Thoracic aorta (tissue), 2 donors: Measurements from ENCODE around the gene BMP5. TPM values are rescaled to one million over a fixed set of nuclear protein-coding genes. Genes with fewer than 3 reads are reported as not detected.

Experiments used
- ATAC-seq: fragments of 150-250 bp; one replicate; pipeline ENCODE4 v1.8.0; 2017; ENCODE audit warnings: low read depth; ENCODE audit not compliant: insufficient number of reproducible peaks, low FRiP score
- DNase-seq: peaks from one replicate; pipeline ENCODE4 v3.0.0-alpha.2; 2020; ENCODE audit warnings: low spot score
- H3K27ac ChIP-seq, 2 donors: fragments of 200-600 bp; sonication (generic); 1 replicate in 1 of 2; 2 replicates in 1 of 2; pipeline ENCODE4 v1.5.1; 2016; ENCODE audit warnings: mild to moderate bottlenecking in 2 of 2, moderate library complexity in 2 of 2
- H3K27me3 ChIP-seq: fragments of 200-600 bp; sonication (generic); replicated peaks from 2 replicates; pipeline ENCODE4 v1.6.0; 2016; ENCODE audit warnings: mild to moderate bottlenecking; ENCODE audit not compliant: insufficient read depth
- H3K36me3 ChIP-seq: fragments of 200-600 bp; sonication (generic); one replicate; pipeline ENCODE4 v1.5.1; 2016
- H3K4me1 ChIP-seq, 2 donors: fragments of 200-600 bp; sonication (generic); 1 replicate in 1 of 2; 2 replicates in 1 of 2; pipeline versions ENCODE4 v1.5.1 to v1.6.0; 2016; ENCODE audit warnings: low read depth in 2 of 2, mild to moderate bottlenecking in 1 of 2; ENCODE audit not compliant: control insufficient read depth in 1 of 2
- H3K4me3 ChIP-seq: fragments of 200-600 bp; sonication (generic); 2 replicates; pipeline ENCODE4 v1.5.1; 2016; ENCODE audit warnings: mild to moderate bottlenecking
- H3K9me3 ChIP-seq: fragments of 200-600 bp; sonication (generic); 2 replicates; pipeline ENCODE4 v1.5.1; 2016
- CTCF ChIP-seq: fragments of 200-600 bp; sonication (generic); IDR thresholded peaks from one replicate; pipeline ENCODE4 v1.5.1; 2019; ENCODE audit warnings: antibody characterized with exemption
- total RNA-seq, 2 donors: library from RNA; depleted of rRNA; stranded (reverse); fragments of >200 nt; gene quantifications; one replicate each; pipeline versions ENCODE4 v1.1.0 to v1.2.3, GENCODE V29; 2016

The BMP5 gene
- total RNA-seq, 2 donors from 2014 or later = not detected

DNA sequence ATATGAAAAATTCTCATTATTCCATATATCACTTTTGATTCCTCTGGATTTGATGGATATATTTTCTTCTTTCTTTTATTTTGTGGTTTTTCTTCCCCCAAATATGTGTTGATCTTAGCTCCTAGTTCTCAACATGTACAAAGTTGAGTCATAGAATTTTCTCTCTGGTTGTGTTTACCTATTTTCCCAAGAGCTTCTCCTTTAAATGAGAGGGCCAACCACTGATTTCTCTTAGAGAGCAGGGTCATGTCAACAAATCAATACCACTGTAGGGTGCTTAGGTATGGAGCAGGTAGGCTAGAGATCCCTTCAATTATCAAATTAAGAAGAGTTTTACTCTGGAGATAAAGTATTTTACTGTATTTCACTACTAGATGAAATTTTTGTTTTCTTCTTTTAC lies 145.7 kb downstream of the BMP5 start:
- Histone ChIP-seq H3K4me3 (no peak overlapping the region), H3K36me3 (no peaks in the 10 kb centered on the region), H3K9me3 (no peaks in the 10 kb centered on the region), H3K4me1 (no peaks in the 10 kb centered on the region), H3K27me3 (no peaks in the 10 kb centered on the region), H3K27ac (no peak overlapping the region)
- DNase-seq (no peak), ATAC-seq (no peak)
- no peak for TF ChIP-seq CTCF

DNA sequence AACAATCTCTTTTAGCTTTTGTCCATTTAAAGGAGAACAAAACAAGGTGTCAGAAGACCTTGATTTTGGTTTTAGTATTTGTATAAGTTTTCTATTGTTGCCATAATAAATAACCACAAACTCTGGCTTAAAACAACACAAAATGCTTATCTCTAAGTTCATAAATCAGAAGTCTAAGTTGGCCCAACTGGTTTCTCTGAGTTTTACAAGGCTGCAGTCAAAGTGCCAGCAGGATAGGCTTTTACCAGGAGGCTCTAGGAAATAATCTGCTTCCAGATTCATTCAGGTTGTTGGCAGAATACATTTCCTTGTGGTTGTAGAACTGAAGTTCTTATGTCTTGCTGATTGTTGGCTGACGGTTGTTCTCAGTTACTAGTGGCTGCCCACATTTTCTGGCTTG lies 149.2 kb downstream of the BMP5 start:
- ATAC-seq (no peak), DNase-seq (no peak)
- H3K27ac ChIP-seq = no peak overlapping the region
- H3K4me1 ChIP-seq = no peaks in the 10 kb centered on the region
- no peaks in the 10 kb centered on the region for H3K36me3 ChIP-seq
- no peak overlapping the region for H3K4me3 ChIP-seq
- no peak for TF ChIP-seq CTCF
- no peaks in the 10 kb centered on the region for H3K27me3 ChIP-seq
- no peaks in the 10 kb centered on the region for H3K9me3 ChIP-seq

DNA sequence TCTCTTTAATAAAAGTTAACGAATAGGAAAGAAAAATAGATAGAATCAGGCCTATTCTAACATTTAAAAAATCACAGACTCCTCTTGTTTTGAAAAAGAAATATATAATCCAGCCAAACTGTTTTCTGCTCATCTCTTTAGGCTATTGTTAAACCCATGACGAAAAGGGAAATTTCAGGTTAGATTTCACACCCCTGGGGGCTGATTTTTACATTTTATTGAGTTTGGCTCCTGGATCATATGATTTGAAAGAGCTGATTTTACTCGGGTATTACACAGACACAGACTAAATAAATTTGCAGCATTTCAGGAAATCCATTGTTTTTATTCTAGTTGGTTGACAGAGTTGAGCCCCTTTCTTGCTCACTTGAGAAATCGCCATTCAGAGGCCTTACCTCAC lies 160.6 kb downstream of the BMP5 start:
- TF ChIP-seq CTCF = no peak
- Histone ChIP-seq H3K9me3 (no peaks in the 10 kb centered on the region), H3K27me3 (no peaks in the 10 kb centered on the region), H3K4me1 (no peaks in the 10 kb centered on the region), H3K4me3 (no peak overlapping the region), H3K36me3 (no peaks in the 10 kb centered on the region), H3K27ac (no peak overlapping the region)
- ATAC-seq = no peak
- DNase-seq = no peak

- H3K9me3 ChIP-seq = no peaks in the 10 kb centered on the region
- no peaks in the 10 kb centered on the region for H3K36me3 ChIP-seq
- no peak overlapping the region for H3K27ac ChIP-seq
- no peak for ATAC-seq
- no peak overlapping the region for H3K4me3 ChIP-seq
- no peak for DNase-seq
- TF ChIP-seq CTCF = no peak
- H3K27me3 ChIP-seq = no peaks in the 10 kb centered on the region
- no peaks in the 10 kb centered on the region for H3K4me1 ChIP-seq
Measured at GRCh38 chr6:55713436-55713835, 162.0 kb downstream of the BMP5 start.

- Histone ChIP-seq H3K4me3 (no peak overlapping the region), H3K27ac (no peak overlapping the region), H3K27me3 (no peaks in the 10 kb centered on the region), H3K9me3 (no peaks in the 10 kb centered on the region), H3K36me3 (no peaks in the 10 kb centered on the region), H3K4me1 (no peaks in the 10 kb centered on the region)
- TF ChIP-seq CTCF = no peak
- DNase-seq = no peak
- no peak for ATAC-seq
Measured at GRCh38 chr6:55708711-55709110, 166.7 kb downstream of the BMP5 start.
